ENCODE measurements around the gene GDPD3. TPM values are rescaled to one million over a fixed set of nuclear protein-coding genes. Genes with fewer than 3 reads are reported as not detected.
A peak's percentile ranks its signal among the peaks of the same experiment; 100 is the strongest.

Gene GDPD3
- total and polyA plus RNA-seq, 10 of the 15 experiments (the other 5 are each of a cell fraction or from before 2014, with no cell fraction given) = 0.29 to 3.3 (median 0.97) TPM

DNA sequence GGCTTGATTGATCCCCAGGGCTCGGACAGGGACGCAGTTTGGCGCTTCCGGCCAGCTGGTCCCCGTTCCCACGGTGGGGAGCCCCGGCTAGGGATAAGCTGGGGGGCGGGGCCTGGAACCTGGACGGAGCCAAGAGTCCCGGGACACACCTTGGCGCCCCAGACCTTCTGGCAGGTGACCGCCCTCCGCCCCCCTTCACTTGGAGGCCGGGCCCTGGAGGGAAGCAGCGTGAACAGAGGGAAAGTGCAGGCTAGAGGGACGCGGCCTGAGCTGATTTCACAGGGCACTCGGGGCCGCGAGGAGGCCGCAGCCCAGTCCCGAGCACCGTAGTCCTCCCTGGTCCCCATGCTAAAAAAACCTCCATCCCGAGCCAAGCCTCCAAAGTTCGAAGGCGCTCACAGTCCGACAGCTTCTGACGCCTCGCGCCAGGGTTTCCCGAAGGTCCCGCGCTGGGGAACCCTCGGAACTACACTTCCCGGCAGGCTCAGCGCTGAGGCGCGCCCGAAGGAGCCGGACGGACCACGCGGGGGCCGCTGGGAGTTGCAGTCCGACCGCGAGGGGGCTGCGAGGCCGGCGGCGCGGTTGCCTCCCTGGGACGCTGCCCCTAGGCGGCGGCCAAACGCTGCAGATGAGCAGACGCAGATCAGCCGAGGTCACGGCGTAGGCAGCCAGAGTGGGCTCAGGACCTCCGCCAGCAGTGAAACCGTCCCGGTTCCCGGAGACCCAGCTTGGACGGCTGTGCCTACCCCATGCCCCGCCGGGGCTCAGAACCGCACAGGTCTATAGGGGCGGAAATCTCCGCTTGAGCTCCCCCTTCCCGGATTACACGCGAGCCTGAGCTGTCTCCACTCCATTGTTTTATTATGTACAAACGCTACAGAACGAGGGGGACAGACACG lies 21.6 kb downstream of the GDPD3 start, which contains the start of gene TBX6 (continued):
- TF ChIP-seq, protein P1, sequence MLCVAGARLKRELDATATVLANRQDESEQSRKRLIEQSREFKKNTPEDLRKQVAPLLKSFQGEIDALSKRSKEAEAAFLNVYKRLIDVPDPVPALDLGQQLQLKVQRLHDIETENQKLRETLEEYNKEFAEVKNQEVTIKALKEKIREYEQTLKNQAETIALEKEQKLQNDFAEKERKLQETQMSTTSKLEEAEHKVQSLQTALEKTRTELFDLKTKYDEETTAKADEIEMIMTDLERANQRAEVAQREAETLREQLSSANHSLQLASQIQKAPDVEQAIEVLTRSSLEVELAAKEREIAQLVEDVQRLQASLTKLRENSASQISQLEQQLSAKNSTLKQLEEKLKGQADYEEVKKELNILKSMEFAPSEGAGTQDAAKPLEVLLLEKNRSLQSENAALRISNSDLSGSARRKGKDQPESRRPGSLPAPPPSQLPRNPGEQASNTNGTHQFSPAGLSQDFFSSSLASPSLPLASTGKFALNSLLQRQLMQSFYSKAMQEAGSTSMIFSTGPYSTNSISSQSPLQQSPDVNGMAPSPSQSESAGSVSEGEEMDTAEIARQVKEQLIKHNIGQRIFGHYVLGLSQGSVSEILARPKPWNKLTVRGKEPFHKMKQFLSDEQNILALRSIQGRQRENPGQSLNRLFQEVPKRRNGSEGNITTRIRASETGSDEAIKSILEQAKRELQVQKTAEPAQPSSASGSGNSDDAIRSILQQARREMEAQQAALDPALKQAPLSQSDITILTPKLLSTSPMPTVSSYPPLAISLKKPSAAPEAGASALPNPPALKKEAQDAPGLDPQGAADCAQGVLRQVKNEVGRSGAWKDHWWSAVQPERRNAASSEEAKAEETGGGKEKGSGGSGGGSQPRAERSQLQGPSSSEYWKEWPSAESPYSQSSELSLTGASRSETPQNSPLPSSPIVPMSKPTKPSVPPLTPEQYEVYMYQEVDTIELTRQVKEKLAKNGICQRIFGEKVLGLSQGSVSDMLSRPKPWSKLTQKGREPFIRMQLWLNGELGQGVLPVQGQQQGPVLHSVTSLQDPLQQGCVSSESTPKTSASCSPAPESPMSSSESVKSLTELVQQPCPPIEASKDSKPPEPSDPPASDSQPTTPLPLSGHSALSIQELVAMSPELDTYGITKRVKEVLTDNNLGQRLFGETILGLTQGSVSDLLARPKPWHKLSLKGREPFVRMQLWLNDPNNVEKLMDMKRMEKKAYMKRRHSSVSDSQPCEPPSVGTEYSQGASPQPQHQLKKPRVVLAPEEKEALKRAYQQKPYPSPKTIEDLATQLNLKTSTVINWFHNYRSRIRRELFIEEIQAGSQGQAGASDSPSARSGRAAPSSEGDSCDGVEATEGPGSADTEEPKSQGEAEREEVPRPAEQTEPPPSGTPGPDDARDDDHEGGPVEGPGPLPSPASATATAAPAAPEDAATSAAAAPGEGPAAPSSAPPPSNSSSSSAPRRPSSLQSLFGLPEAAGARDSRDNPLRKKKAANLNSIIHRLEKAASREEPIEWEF (IDR thresholded peaks at IDR 0.05; ENCODE audit: insufficient replicate concordance, low read depth, low read length) = no peak
- TF ChIP-seq GABPA (IDR thresholded peaks at IDR 0.05; ENCODE audit: low read depth) = no peak
- TF ChIP-seq SPI1 (IDR thresholded peaks at IDR 0.05; ENCODE audit: borderline replicate concordance, insufficient read depth, low read depth, low read length) = no peak
- TF ChIP-seq, protein P2, sequence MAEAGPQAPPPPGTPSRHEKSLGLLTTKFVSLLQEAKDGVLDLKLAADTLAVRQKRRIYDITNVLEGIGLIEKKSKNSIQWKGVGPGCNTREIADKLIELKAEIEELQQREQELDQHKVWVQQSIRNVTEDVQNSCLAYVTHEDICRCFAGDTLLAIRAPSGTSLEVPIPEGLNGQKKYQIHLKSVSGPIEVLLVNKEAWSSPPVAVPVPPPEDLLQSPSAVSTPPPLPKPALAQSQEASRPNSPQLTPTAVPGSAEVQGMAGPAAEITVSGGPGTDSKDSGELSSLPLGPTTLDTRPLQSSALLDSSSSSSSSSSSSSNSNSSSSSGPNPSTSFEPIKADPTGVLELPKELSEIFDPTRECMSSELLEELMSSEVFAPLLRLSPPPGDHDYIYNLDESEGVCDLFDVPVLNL (IDR thresholded peaks at IDR 0.05; ENCODE audit: low read depth, low read length) = no peak
- no peak for TF ChIP-seq NBN (IDR thresholded peaks at IDR 0.05)
- TF ChIP-seq TARDBP (IDR thresholded peaks at IDR 0.05; ENCODE audit: borderline replicate concordance) = peak; percentile 95
- TF ChIP-seq, protein P3, sequence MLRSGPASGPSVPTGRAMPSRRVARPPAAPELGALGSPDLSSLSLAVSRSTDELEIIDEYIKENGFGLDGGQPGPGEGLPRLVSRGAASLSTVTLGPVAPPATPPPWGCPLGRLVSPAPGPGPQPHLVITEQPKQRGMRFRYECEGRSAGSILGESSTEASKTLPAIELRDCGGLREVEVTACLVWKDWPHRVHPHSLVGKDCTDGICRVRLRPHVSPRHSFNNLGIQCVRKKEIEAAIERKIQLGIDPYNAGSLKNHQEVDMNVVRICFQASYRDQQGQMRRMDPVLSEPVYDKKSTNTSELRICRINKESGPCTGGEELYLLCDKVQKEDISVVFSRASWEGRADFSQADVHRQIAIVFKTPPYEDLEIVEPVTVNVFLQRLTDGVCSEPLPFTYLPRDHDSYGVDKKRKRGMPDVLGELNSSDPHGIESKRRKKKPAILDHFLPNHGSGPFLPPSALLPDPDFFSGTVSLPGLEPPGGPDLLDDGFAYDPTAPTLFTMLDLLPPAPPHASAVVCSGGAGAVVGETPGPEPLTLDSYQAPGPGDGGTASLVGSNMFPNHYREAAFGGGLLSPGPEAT (IDR thresholded peaks at IDR 0.05; ENCODE audit: low read depth) = no peak
- TF ChIP-seq, protein P4, sequence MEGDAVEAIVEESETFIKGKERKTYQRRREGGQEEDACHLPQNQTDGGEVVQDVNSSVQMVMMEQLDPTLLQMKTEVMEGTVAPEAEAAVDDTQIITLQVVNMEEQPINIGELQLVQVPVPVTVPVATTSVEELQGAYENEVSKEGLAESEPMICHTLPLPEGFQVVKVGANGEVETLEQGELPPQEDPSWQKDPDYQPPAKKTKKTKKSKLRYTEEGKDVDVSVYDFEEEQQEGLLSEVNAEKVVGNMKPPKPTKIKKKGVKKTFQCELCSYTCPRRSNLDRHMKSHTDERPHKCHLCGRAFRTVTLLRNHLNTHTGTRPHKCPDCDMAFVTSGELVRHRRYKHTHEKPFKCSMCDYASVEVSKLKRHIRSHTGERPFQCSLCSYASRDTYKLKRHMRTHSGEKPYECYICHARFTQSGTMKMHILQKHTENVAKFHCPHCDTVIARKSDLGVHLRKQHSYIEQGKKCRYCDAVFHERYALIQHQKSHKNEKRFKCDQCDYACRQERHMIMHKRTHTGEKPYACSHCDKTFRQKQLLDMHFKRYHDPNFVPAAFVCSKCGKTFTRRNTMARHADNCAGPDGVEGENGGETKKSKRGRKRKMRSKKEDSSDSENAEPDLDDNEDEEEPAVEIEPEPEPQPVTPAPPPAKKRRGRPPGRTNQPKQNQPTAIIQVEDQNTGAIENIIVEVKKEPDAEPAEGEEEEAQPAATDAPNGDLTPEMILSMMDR (IDR thresholded peaks at IDR 0.05 in 2 of 3, conservative IDR thresholded peaks at IDR 0.05 in 1 of 3; ENCODE audit: control insufficient read depth in 2 of 3, extremely low read depth in 1 of 3, insufficient read depth in 1 of 3, low read depth in 3 of 3, low read length in 3 of 3) = peak; percentile 82 to 95 (median 83)
- peak; percentile 45; the same call in 1 of the 2 replicates for TF ChIP-seq ZNF207 (IDR thresholded peaks at IDR 0.05; ENCODE audit: borderline replicate concordance)
- TF ChIP-seq TCF12 (IDR thresholded peaks at IDR 0.05; ENCODE audit: low read depth, low read length) = peak; percentile 54; the same call in 1 of the 2 replicates
- peak; percentile 83 for TF ChIP-seq YY1 (IDR thresholded peaks at IDR 0.05; ENCODE audit: low read depth, low read length)
- TF ChIP-seq SMAD1 (IDR thresholded peaks at IDR 0.05; ENCODE audit: low read depth, partially characterized antibody) = no peak
- TF ChIP-seq POLR2A (IDR thresholded peaks at IDR 0.05; ENCODE audit: low read depth, low read length) = peak; percentile 84
- no peak for TF ChIP-seq HDAC2 (IDR thresholded peaks at IDR 0.05)
- TF ChIP-seq, protein P5, sequence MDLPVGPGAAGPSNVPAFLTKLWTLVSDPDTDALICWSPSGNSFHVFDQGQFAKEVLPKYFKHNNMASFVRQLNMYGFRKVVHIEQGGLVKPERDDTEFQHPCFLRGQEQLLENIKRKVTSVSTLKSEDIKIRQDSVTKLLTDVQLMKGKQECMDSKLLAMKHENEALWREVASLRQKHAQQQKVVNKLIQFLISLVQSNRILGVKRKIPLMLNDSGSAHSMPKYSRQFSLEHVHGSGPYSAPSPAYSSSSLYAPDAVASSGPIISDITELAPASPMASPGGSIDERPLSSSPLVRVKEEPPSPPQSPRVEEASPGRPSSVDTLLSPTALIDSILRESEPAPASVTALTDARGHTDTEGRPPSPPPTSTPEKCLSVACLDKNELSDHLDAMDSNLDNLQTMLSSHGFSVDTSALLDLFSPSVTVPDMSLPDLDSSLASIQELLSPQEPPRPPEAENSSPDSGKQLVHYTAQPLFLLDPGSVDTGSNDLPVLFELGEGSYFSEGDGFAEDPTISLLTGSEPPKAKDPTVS (IDR thresholded peaks at IDR 0.05; ENCODE audit: low read depth, low read length) = no peak
- no peak for TF ChIP-seq FOXK2 (IDR thresholded peaks at IDR 0.05)
- peak; percentile 68 for TF ChIP-seq RUNX3 (IDR thresholded peaks at IDR 0.05; ENCODE audit: low read length)
- no peak for TF ChIP-seq IRF4 (IDR thresholded peaks at IDR 0.05; ENCODE audit: low read depth, low read length)
- TF ChIP-seq BRCA1 (IDR thresholded peaks at IDR 0.05; ENCODE audit: low read depth, low read length) = no peak
